SK-N-SH treated with all-trans-retinoic acid at 6 μM for 48 hours (cell line): ENCODE results near the gene DNAJC17.

Experiments used
- ATAC-seq: fragments of 200-7000 bp; cut with Tn5 transposase; 3 replicates; pipeline ENCODE4 v1.9.1; 2020; ENCODE audit warnings: mild to moderate bottlenecking, moderate library complexity
- ARNTL ChIP-seq: fragments of 450-650 bp; formaldehyde crosslinking; IDR thresholded peaks from 2 replicates; pipeline ENCODE4 v1.5.0; 2020; ENCODE audit warnings: low read depth, mild to moderate bottlenecking, moderate library complexity, borderline replicate concordance
- BACH2 ChIP-seq: fragments of 250-450 bp; sonication (Bioruptor Pico); IDR thresholded peaks from 2 replicates; pipeline ENCODE4 v1.9.0; 2021; ENCODE audit warnings: mild to moderate bottlenecking, borderline replicate concordance
- CSDC2 ChIP-seq: fragments of 250-450 bp; sonication (Bioruptor Pico); IDR thresholded peaks from 2 replicates; pipeline ENCODE4 v1.5.0; 2020; ENCODE audit warnings: mild to moderate bottlenecking, moderate library complexity
- GLIS3 ChIP-seq: fragments of 250-450 bp; sonication (Bioruptor Pico); IDR thresholded peaks from 2 replicates; pipeline ENCODE4 v1.5.0; 2020; ENCODE audit warnings: mild to moderate bottlenecking, moderate library complexity
- ISL1 ChIP-seq: fragments of 250-450 bp; sonication (Bioruptor Pico); IDR thresholded peaks from 2 replicates; pipeline ENCODE4 v2.1.2; 2022; ENCODE audit warnings: mild to moderate bottlenecking, moderate library complexity
- OSR1 ChIP-seq: fragments of 250-450 bp; sonication (Bioruptor Pico); IDR thresholded peaks from 2 replicates; pipeline ENCODE4 v1.8.0; 2022; ENCODE audit warnings: moderate library complexity, mild to moderate bottlenecking, inconsistent platforms
- PPARA ChIP-seq: fragments of 250-450 bp; sonication (Bioruptor Pico); IDR thresholded peaks from 2 replicates; pipeline ENCODE4 v1.5.0; 2020; ENCODE audit warnings: mild to moderate bottlenecking, borderline replicate concordance
- RARB ChIP-seq: fragments of 250-450 bp; sonication (Bioruptor Pico); IDR thresholded peaks from 2 replicates; pipeline ENCODE4 v1.8.0; 2021; ENCODE audit warnings: mild to moderate bottlenecking, moderate library complexity
- SNAI2 ChIP-seq: fragments of 250-450 bp; sonication (Bioruptor Pico); IDR thresholded peaks from 2 replicates; pipeline ENCODE4 v1.5.0; 2020; ENCODE audit warnings: mild to moderate bottlenecking, moderate library complexity
- TCF4 ChIP-seq: fragments of 250-450 bp; sonication (Bioruptor Pico); IDR thresholded peaks from 2 replicates; pipeline ENCODE4 v1.8.0; 2021; ENCODE audit warnings: mild to moderate bottlenecking, moderate library complexity, borderline replicate concordance
- TOX ChIP-seq: fragments of 250-450 bp; sonication (Bioruptor Pico); IDR thresholded peaks from 2 replicates; pipeline ENCODE4 v1.8.0; 2021; ENCODE audit warnings: mild to moderate bottlenecking, moderate library complexity, borderline replicate concordance
- ZC3H10 ChIP-seq: fragments of 250-450 bp; sonication (Bioruptor Pico); IDR thresholded peaks from 2 replicates; pipeline ENCODE4 v1.5.1; 2021; ENCODE audit warnings: mild to moderate bottlenecking, moderate library complexity
- ZFP3 ChIP-seq: fragments of 250-450 bp; sonication (Bioruptor Pico); IDR thresholded peaks from 2 replicates; pipeline ENCODE4 v1.5.0; 2020; ENCODE audit warnings: mild to moderate bottlenecking, moderate library complexity
- ZFP30 ChIP-seq: fragments of 450-650 bp; formaldehyde crosslinking; IDR thresholded peaks from 2 replicates; pipeline ENCODE4 v1.5.0; 2022; ENCODE audit warnings: mild to moderate bottlenecking, moderate library complexity
- ZNF565 ChIP-seq: fragments of 450-650 bp; formaldehyde crosslinking; conservative IDR thresholded peaks from 2 replicates; pipeline ENCODE4 v1.5.0; 2020; ENCODE audit warnings: low read depth, mild to moderate bottlenecking, moderate library complexity
- ZNF70 ChIP-seq: fragments of 450-650 bp; formaldehyde crosslinking; IDR thresholded peaks from 2 replicates; pipeline ENCODE4 v1.5.0; 2020; ENCODE audit warnings: mild to moderate bottlenecking, moderate library complexity
- ZNF8 ChIP-seq: fragments of 450-650 bp; formaldehyde crosslinking; IDR thresholded peaks from 2 replicates; pipeline ENCODE4 v1.5.0; 2020; ENCODE audit warnings: mild to moderate bottlenecking, moderate library complexity
- TF ChIP-seq, protein P1 (sequence below): fragments of 250-450 bp; sonication (Bioruptor Pico); IDR thresholded peaks from 2 replicates; pipeline ENCODE4 v1.5.0; 2020; ENCODE audit warnings: mild to moderate bottlenecking, moderate library complexity
- TF ChIP-seq, protein P2 (sequence below): fragments of 250-450 bp; sonication (Bioruptor Pico); IDR thresholded peaks from 2 replicates; pipeline ENCODE4 v1.8.0; 2020; ENCODE audit warnings: mild to moderate bottlenecking, moderate library complexity, borderline replicate concordance
- TF ChIP-seq, protein P3 (sequence below): fragments of 250-450 bp; sonication (Bioruptor Pico); IDR thresholded peaks from 2 replicates; pipeline ENCODE4 v1.5.1; 2020; ENCODE audit warnings: low read depth, mild to moderate bottlenecking, moderate library complexity
- TF ChIP-seq, protein P4 (sequence below): fragments of 250-450 bp; sonication (Bioruptor Pico); IDR thresholded peaks from 2 replicates; pipeline ENCODE4 v1.5.1; 2021; ENCODE audit warnings: mild to moderate bottlenecking, moderate library complexity
- TF ChIP-seq, protein P5 (sequence below): fragments of 250-450 bp; sonication (Bioruptor Pico); IDR thresholded peaks from 2 replicates; pipeline ENCODE4 v1.8.0; 2021; ENCODE audit warnings: low read depth, mild to moderate bottlenecking, moderate library complexity, borderline replicate concordance

Gene DNAJC17

DNA sequence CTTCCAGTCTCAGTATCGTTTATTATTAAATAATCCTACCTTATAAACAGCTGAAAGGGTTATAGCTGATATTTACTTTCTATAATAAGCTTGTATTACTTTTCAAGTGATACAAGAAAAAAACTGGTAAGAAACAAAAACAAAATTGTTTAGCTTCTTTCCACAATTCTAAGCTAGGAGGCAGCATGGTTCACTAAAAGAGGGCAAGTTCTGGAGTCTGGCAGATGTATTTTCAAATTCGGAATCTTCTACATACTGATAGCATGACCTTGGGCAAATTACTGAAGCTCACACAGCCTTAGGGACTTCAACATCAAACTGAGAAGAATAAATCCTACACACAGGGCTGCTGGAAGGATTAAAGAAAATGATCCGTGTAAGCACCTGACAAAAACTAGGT, 22.1 kb downstream of the DNAJC17 start:
- no peak for ATAC-seq

DNA sequence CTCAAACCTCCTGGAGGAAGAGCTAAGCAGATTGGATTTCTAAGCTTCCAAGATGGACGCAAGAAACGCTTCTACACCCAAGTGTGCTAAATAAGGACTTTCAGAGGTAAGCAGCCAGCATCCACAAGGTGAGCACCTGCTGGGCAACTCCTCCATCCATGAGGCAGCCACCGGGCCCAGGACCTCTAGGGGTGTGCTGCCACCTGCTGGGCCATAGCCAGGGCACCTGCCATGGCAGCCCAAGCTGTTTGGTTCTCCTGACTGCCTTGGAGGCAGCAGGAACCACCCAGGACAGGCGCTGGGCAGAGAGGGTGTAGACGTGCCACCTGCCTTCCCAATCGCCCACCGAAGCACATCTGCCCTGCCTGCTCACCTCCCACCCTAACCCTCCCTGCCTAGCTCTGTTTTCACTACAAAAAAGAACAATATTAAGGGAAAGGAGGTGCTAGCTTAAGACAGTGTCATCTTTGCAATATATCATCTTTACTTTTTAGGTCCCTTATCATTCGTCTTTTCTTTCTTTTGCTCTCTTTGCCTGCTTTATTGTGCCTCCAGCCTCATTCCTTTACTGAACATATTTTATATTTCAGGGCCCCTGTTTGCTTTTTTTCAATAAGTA, 24.6 kb downstream of the DNAJC17 start:
- no peak for TF ChIP-seq CSDC2 (CRISPR knock-in tag)
- no peak for TF ChIP-seq OSR1
- TF ChIP-seq TOX (CRISPR knock-in tag): no peak
- TF ChIP-seq, protein P1, sequence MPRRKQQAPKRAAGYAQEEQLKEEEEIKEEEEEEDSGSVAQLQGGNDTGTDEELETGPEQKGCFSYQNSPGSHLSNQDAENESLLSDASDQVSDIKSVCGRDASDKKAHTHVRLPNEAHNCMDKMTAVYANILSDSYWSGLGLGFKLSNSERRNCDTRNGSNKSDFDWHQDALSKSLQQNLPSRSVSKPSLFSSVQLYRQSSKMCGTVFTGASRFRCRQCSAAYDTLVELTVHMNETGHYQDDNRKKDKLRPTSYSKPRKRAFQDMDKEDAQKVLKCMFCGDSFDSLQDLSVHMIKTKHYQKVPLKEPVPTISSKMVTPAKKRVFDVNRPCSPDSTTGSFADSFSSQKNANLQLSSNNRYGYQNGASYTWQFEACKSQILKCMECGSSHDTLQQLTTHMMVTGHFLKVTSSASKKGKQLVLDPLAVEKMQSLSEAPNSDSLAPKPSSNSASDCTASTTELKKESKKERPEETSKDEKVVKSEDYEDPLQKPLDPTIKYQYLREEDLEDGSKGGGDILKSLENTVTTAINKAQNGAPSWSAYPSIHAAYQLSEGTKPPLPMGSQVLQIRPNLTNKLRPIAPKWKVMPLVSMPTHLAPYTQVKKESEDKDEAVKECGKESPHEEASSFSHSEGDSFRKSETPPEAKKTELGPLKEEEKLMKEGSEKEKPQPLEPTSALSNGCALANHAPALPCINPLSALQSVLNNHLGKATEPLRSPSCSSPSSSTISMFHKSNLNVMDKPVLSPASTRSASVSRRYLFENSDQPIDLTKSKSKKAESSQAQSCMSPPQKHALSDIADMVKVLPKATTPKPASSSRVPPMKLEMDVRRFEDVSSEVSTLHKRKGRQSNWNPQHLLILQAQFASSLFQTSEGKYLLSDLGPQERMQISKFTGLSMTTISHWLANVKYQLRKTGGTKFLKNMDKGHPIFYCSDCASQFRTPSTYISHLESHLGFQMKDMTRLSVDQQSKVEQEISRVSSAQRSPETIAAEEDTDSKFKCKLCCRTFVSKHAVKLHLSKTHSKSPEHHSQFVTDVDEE: no peak
- TF ChIP-seq ZFP30 (CRISPR knock-in tag): no peak
- no peak for TF ChIP-seq ZC3H10 (CRISPR knock-in tag)
- TF ChIP-seq, protein P2, sequence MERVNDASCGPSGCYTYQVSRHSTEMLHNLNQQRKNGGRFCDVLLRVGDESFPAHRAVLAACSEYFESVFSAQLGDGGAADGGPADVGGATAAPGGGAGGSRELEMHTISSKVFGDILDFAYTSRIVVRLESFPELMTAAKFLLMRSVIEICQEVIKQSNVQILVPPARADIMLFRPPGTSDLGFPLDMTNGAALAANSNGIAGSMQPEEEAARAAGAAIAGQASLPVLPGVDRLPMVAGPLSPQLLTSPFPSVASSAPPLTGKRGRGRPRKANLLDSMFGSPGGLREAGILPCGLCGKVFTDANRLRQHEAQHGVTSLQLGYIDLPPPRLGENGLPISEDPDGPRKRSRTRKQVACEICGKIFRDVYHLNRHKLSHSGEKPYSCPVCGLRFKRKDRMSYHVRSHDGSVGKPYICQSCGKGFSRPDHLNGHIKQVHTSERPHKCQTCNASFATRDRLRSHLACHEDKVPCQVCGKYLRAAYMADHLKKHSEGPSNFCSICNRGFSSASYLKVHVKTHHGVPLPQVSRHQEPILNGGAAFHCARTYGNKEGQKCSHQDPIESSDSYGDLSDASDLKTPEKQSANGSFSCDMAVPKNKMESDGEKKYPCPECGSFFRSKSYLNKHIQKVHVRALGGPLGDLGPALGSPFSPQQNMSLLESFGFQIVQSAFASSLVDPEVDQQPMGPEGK: no peak
- TF ChIP-seq ISL1 (CRISPR knock-in tag): no peak
- TF ChIP-seq, protein P3, sequence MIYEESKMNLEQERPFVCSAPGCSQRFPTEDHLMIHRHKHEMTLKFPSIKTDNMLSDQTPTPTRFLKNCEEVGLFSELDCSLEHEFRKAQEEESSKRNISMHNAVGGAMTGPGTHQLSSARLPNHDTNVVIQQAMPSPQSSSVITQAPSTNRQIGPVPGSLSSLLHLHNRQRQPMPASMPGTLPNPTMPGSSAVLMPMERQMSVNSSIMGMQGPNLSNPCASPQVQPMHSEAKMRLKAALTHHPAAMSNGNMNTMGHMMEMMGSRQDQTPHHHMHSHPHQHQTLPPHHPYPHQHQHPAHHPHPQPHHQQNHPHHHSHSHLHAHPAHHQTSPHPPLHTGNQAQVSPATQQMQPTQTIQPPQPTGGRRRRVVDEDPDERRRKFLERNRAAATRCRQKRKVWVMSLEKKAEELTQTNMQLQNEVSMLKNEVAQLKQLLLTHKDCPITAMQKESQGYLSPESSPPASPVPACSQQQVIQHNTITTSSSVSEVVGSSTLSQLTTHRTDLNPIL: no peak
- no peak for TF ChIP-seq BACH2 (CRISPR knock-in tag)
- TF ChIP-seq, protein P4, sequence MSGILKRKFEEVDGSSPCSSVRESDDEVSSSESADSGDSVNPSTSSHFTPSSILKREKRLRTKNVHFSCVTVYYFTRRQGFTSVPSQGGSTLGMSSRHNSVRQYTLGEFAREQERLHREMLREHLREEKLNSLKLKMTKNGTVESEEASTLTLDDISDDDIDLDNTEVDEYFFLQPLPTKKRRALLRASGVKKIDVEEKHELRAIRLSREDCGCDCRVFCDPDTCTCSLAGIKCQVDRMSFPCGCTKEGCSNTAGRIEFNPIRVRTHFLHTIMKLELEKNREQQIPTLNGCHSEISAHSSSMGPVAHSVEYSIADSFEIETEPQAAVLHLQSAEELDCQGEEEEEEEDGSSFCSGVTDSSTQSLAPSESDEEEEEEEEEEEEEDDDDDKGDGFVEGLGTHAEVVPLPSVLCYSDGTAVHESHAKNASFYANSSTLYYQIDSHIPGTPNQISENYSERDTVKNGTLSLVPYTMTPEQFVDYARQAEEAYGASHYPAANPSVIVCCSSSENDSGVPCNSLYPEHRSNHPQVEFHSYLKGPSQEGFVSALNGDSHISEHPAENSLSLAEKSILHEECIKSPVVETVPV (CRISPR knock-in tag): no peak
- TF ChIP-seq, protein P5, sequence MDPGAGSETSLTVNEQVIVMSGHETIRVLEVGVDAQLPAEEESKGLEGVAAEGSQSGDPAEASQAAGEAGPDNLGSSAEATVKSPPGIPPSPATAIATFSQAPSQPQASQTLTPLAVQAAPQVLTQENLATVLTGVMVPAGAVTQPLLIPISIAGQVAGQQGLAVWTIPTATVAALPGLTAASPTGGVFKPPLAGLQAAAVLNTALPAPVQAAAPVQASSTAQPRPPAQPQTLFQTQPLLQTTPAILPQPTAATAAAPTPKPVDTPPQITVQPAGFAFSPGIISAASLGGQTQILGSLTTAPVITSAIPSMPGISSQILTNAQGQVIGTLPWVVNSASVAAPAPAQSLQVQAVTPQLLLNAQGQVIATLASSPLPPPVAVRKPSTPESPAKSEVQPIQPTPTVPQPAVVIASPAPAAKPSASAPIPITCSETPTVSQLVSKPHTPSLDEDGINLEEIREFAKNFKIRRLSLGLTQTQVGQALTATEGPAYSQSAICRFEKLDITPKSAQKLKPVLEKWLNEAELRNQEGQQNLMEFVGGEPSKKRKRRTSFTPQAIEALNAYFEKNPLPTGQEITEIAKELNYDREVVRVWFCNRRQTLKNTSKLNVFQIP: no peak
- TF ChIP-seq ARNTL (CRISPR knock-in tag): no peak
- no peak for TF ChIP-seq ZNF565 (CRISPR knock-in tag)
- TF ChIP-seq PPARA: no peak
- TF ChIP-seq ZFP3 (CRISPR knock-in tag): no peak
- TF ChIP-seq GLIS3 (CRISPR knock-in tag): no peak
- TF ChIP-seq ZNF8 (CRISPR knock-in tag): no peak
- peak; percentile 93 for ATAC-seq

More for the DNA sequence above, 22.1 kb downstream of the DNAJC17 start:
- TF ChIP-seq PPARA: no peak
- no peak for TF ChIP-seq TCF4 (CRISPR knock-in tag)
- TF ChIP-seq, all 23 proteins: peak for 0

DNA sequence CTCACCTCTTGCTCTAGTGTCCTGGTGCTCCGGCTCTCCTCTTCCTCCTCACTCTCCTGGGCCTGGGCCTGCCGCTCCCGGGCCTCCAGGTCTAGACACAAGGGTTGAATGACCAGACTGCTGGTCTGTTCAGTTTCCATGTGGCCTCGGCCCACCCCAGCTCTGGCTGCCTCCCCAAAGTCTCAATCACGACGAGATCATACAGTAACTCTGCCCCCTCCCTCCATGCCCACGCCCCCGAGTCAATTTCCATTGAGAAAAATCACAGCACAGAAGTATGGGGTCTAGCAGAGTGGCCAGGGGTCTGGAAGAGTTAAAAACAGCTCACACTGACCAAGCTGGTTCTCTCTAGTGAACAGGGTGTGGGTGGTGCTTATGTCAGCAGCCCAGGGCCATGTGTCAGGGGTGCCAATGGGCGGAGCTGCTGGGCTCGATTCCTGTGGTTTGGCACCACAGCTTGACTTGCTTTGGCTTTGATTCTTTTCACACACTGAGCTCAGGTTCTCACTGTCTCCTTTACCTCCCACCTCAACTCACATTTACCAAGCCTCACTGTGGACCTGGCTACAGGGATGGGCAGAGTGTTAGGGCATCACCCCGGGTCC, 30.6 kb downstream of the DNAJC17 start:
- TF ChIP-seq ZNF70 (no peak), RARB (CRISPR knock-in tag) (no peak), TCF4 (CRISPR knock-in tag) (no peak), GLIS3 (CRISPR knock-in tag) (no peak), SNAI2 (CRISPR knock-in tag) (no peak), PPARA (no peak), ZFP30 (CRISPR knock-in tag) (no peak), BACH2 (CRISPR knock-in tag) (no peak), ZNF8 (CRISPR knock-in tag) (no peak)
- TF ChIP-seq, protein P1: no peak
- TF ChIP-seq, all 23 proteins: peak for 0
- ATAC-seq: peak; percentile 69
